HG02588 (cell line): Measurements from ENCODE around the gene ERC2.

Experiments used
- ATAC-seq: cut with Tn5 transposase; IDR thresholded peaks from one replicate; pipeline ENCODE4 v1.9.1; 2021; ENCODE audit warnings: mild to moderate bottlenecking, moderate library complexity; ENCODE audit not compliant: unreplicated experiment

ERC2 gene

DNA sequence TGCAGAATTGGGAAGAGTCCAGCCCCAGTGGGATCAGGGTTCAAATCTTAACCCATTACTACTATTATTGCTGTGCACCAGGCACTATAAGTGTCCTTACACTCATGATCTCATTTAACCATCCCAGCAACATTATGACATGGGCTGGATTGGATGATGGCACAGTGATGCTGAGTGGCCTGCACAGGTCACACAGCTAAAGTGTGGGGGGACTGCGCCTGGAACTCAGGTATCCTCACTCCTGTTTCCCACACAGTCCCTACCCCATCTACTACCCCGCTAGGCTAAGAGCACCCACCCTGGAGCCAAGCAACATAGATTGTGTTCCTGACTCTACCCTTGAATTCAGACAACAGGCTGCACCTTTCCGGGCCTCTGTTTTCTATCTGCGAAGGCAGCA, 997.2 kb downstream of the ERC2 start:
- ATAC-seq: no peak

GRCh38 chr3:55469957-55470526, 998.2 kb downstream of the ERC2 start:
- ATAC-seq: no peak

DNA sequence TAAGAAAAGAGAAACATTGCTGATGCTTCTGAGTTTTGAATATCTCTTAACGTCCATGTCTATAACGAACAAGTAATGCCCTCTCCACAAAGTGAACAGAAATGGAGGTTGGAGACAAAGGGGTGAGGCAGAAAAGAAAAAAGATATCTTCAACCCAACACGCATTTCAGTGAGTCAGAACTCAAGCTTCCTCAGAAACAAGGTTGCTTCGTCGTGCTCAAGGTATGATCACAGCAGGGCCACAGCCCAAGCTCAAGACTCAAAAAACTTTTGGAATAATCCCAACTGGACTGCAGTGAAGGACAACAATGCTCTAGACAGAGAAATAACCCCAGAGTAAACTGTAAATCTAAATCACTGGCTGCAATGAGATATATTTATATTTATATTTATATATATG, 1000.0 kb downstream of the ERC2 start:
- ATAC-seq: no peak

- no peak for ATAC-seq
Observed at GRCh38 chr3:55467099-55467498, 1001.2 kb downstream of the ERC2 start.

GRCh38 chr3:55466526-55466925, 1001.7 kb downstream of the ERC2 start:
- ATAC-seq: no peak

GRCh38 chr3:55461896-55462295, 1006.4 kb downstream of the ERC2 start:
- ATAC-seq: no peak

- ATAC-seq: no peak
Observed at GRCh38 chr3:55459838-55460237, 1008.4 kb downstream of the ERC2 start.
